H1 (cell line): ENCODE results near the gene CASKIN2. TPM values are rescaled to one million over a fixed set of nuclear protein-coding genes. Genes with fewer than 3 reads are reported as not detected.

ENCODE experiments used
- EGR1 ChIP-seq: IDR thresholded peaks from 2 replicates; pipeline ENCODE4 v1.6.1; 2011; ENCODE audit warnings: low read depth, low read length, borderline replicate concordance
- HDAC2 ChIP-seq, 2 experiments: fragments of 300-600 bp in 1 of 2; sonication (generic) in 1 of 2; IDR thresholded peaks; 2 replicates each; pipeline ENCODE4 v1.6.1; 2011 to 2012; ENCODE audit warnings: low read depth in 2 of 2, low read length in 2 of 2, mild to moderate bottlenecking in 2 of 2, moderate library complexity in 2 of 2, borderline replicate concordance in 1 of 2, inconsistent platforms in 1 of 2
- polyA plus RNA-seq, 7 experiments: library from polyadenylated mRNA; depleted of rRNA in 3 of 7; stranded (reverse) in 5 of 7; unstranded in 2 of 7; fragments of >200 nt in 5 of 7; fragments of 200-250 nt in 2 of 7; gene quantifications; 1 replicate in 5 of 7; 2 replicates in 1 of 7; 4 replicates in 1 of 7; pipeline versions ENCODE4 v1.2.1 to v1.2.3, GENCODE V29; 2011 to 2013; ENCODE audit warnings: missing spikeins in 2 of 7, mixed read lengths in 2 of 7
- total RNA-seq: library from RNA; stranded (reverse); fragmentation: NEBNext Ultra II Directional; extraction: Animal tissue kit (Norgen Biotek cat#: 25700); gene quantifications from 2 replicates; pipeline ENCODE4 v1.2.1, GENCODE V29; 2021

The CASKIN2 gene
- total and polyA plus RNA-seq, 2 of the 8 experiments (the other 6 are each of a cell fraction or from before 2014, with no cell fraction given) = 6.7 to 32.3 TPM

DNA sequence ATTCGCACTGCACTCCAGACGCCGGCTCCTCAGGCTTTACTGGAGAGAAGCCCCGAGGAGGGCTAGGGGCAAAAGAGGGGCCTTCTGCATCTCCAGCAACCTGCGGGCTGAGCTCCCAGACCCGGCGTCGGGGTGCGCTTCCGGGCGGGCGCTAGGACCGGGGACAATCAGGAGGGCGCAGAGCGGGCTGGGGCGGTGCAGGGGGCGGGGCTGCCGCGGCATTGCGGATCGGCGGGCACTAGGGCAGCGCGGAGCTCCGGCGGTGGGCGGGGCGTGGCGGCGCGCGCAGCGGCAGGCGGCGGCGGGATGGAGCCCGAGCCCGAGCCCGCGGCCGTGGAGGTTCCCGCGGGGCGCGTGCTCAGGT is 900 bp upstream of the CASKIN2 start, which contains the start of gene TSEN54 (continued):
- TF ChIP-seq EGR1 (peak; percentile 94), HDAC2 (IDR thresholded peaks at IDR 0.05; ENCODE audit: borderline replicate concordance in 1 of 2, low read depth in 2 of 2, low read length in 2 of 2) (peak in 1 of 2 experiments; percentile 23; a peak in 1 of 4 replicates)
